Kidney (tissue), 14 donors: Measurements from ENCODE around the gene GALNT9. TPM values are rescaled to one million over a fixed set of nuclear protein-coding genes. Genes with fewer than 3 reads are reported as not detected.

ENCODE experiments used
- DNase-seq, 5 donors: peaks; one replicate each; pipeline ENCODE4 v3.0.0-alpha.2; 2013 to 2020
- FAIRE-seq: peaks from 2 replicates; lab custom pipeline; 2012; peaks lifted over from hg19 to GRCh38; lab: Jason Lieb, UNC
- H3K27ac ChIP-seq, 2 donors: one replicate each; pipeline ENCODE4 v1.7.0; 2013; ENCODE audit warnings: low read depth in 2 of 2, low read length in 2 of 2, inconsistent platforms in 1 of 2
- H3K27me3 ChIP-seq: one replicate; pipeline ENCODE4 v1.7.1; 2013; ENCODE audit warnings: low read length, inconsistent platforms; ENCODE audit not compliant: control insufficient read depth, insufficient read depth
- H3K36me3 ChIP-seq, 3 donors: one replicate each; pipeline versions ENCODE4 v1.7.0 to v1.7.1; 2013; ENCODE audit warnings: low read length in 3 of 3, control low read depth in 1 of 3, inconsistent platforms in 1 of 3; ENCODE audit not compliant: insufficient read depth in 3 of 3, control insufficient read depth in 2 of 3
- H3K4me1 ChIP-seq, 3 donors: one replicate each; pipeline versions ENCODE4 v1.7.0 to v1.7.1; 2013; ENCODE audit warnings: low read length in 3 of 3, inconsistent platforms in 1 of 3, low read depth in 1 of 3; ENCODE audit not compliant: control insufficient read depth in 2 of 3, insufficient read depth in 2 of 3
- H3K4me3 ChIP-seq, 3 donors: one replicate each; pipeline versions ENCODE4 v1.7.0 to v1.8.1; 2013; ENCODE audit warnings: low read length in 3 of 3, control low read depth in 1 of 3, inconsistent platforms in 1 of 3
- H3K9ac ChIP-seq, 3 donors: one replicate each; pipeline versions ENCODE4 v1.7.0 to v1.7.1; 2013; ENCODE audit warnings: low read length in 3 of 3, control low read depth in 1 of 3, inconsistent platforms in 1 of 3
- H3K9me3 ChIP-seq, 3 donors: one replicate each; pipeline versions ENCODE4 v1.7.0 to v1.7.1; 2013; ENCODE audit warnings: low read length in 3 of 3, control low read depth in 1 of 3, inconsistent platforms in 1 of 3; ENCODE audit not compliant: control insufficient read depth in 2 of 3, insufficient read depth in 1 of 3
- CTCF ChIP-seq: IDR thresholded peaks from 3 replicates; pipeline ENCODE4 v1.5.1; 2012; ENCODE audit warnings: mild to moderate bottlenecking, moderate library complexity, borderline replicate concordance; ENCODE audit not compliant: insufficient read depth; ENCODE audit errors: extremely low read depth
- intact Hi-C: fragments of 100-400 bp; cut with DNase I; formaldehyde crosslinking; loops from one replicate; pipeline ENCODE4 v1.11.1; 2022
- polyA plus RNA-seq: library from polyadenylated mRNA; stranded (reverse); fragments of 350-450 nt; fragmentation: Illumina TruSeq; extraction: RNeasy Lipid Tissue Mini Kit (QIAGEN cat#74804); gene quantifications from one replicate; pipeline ENCODE4 v1.2.3, GENCODE V29; 2014; ENCODE audit warnings: low read depth, low replicate concordance; ENCODE audit not compliant: insufficient read depth
- total RNA-seq: library from RNA; stranded (reverse); fragmentation: NEBNext Ultra II Directional; extraction: Animal tissue kit (Norgen Biotek cat#: 25700); gene quantifications from one replicate; pipeline ENCODE4 v1.2.1, GENCODE V29; 2021
- donor health status: control.
- donor health status: control.
- donor health status: control.
- donor health status: control.
- donor health status: control.
- donor health status: DM: yes; HTN: yes; CAD: no.
- donor health status: Normal renal cell carcinoma (clear cell type).

The GALNT9 gene
- total and polyA plus RNA-seq, 2 donors from 2014 or later, result 4.8 to 20.7 TPM

- TF ChIP-seq CTCF, result no peak
- intact Hi-C loops, result no loop called here
Observed at GRCh38 chr12:132291402-132292175, 37.8 kb downstream of the GALNT9 start.

GRCh38 chr12:132290203-132290540, 39.2 kb downstream of the GALNT9 start:
- intact Hi-C loops, result no loop called here
- peaks cover 0 to 26% (median 13%) of the 10 kb centered on the region in 3 donors for H3K4me1 ChIP-seq
- H3K27me3 ChIP-seq, result no peaks in the 10 kb centered on the region
- TF ChIP-seq CTCF, result no peak
- H3K4me3 ChIP-seq, result no peak overlapping the region
- no peak overlapping the region for H3K27ac ChIP-seq
- no peaks in the 10 kb centered on the region for H3K36me3 ChIP-seq
- FAIRE-seq (no peak), DNase-seq (peak in 1 of 5 donors; percentile 54)
- no peaks in the 10 kb centered on the region for H3K9me3 ChIP-seq
- H3K9ac ChIP-seq, result no peak overlapping the region

More at GRCh38 chr12:132291402-132292175, 37.8 kb downstream of the GALNT9 start:
- Histone ChIP-seq H3K9ac (no peak overlapping the region), H3K9me3 (no peaks in the 10 kb centered on the region), H3K4me3 (no peak overlapping the region), H3K27me3 (no peaks in the 10 kb centered on the region), H3K27ac (no peak overlapping the region), H3K36me3 (no peaks in the 10 kb centered on the region), H3K4me1 (peaks cover 0 to 19% (median 11%) of the 10 kb centered on the region in 3 donors)
- DNase-seq (peak in 1 of 5 donors; percentile 52), FAIRE-seq (no peak)

- Histone ChIP-seq H3K4me3 (no peak overlapping the region), H3K4me1 (peaks cover 0 to 32% (median 13%) of the 10 kb centered on the region in 3 donors), H3K9me3 (no peaks in the 10 kb centered on the region), H3K36me3 (no peaks in the 10 kb centered on the region), H3K27me3 (no peaks in the 10 kb centered on the region), H3K9ac (no peak overlapping the region), H3K27ac (no peak overlapping the region)
- intact Hi-C loops, result no loop called here
- TF ChIP-seq CTCF, result no peak
- DNase-seq (peak in 4 of 5 donors; percentile 58 to 81 (median 66)), FAIRE-seq (no peak)
Observed at GRCh38 chr12:132289356-132290202, 39.8 kb downstream of the GALNT9 start.
